ENCODE measurements around the gene ZNF70. TPM values are rescaled to one million over a fixed set of nuclear protein-coding genes. Genes with fewer than 3 reads are reported as not detected.

The ZNF70 gene
- polyA plus RNA-seq, 1 of the 3 experiments (the other 2 are of a cell fraction) = 0.77 TPM

DNA sequence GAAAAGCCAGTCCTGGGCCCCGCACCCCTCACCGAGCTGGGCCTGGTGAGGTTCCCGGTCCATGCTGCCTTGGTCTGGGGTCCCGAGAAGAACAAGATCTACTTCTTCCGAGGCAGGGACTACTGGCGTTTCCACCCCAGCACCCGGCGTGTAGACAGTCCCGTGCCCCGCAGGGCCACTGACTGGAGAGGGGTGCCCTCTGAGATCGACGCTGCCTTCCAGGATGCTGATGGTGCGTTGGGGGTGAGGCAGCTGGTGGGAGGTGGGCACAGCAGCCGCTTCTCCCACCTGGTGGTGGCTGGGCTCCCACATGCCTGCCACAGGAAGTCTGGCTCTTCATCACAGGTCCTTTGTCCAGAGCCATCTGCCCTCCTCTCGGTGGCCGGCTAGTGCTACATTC, 31.3 kb upstream of the ZNF70 start:
- ChIA-PET POLR2A (no interaction called here), CTCF (interaction anchor here (0.6 kb wide), 1 partner anchor 67 kb away, joined by 3 read pairs; no protein-coding TSS in a partner anchor)
- no peak overlapping the region for H3K9ac ChIP-seq
- H3K36me3 ChIP-seq (replicated peaks in 1 of 2; ENCODE audit: control insufficient read depth in 1 of 2, insufficient read depth in 2 of 2, low read length in 1 of 2) = peaks cover 0 to 3% of the 10 kb centered on the region in 2 experiments
- peaks cover 4% of the 10 kb centered on the region for H3F3A ChIP-seq (replicated peaks; ENCODE audit: insufficient read depth)
- no peak overlapping the region for H3K27ac ChIP-seq (ENCODE audit: low read depth in 2 of 2, low read length in 1 of 2)
- no peak overlapping the region for H3K4me2 ChIP-seq
- H3K27me3 ChIP-seq (ENCODE audit: insufficient read depth) = no peaks in the 10 kb centered on the region
- H2AFZ ChIP-seq (ENCODE audit: low read depth) = no peak overlapping the region
- no peaks in the 10 kb centered on the region for H3K79me2 ChIP-seq (ENCODE audit: insufficient read depth)
- H3K4me1 ChIP-seq (ENCODE audit: control insufficient read depth in 1 of 2, insufficient read depth in 2 of 2, low read depth in 1 of 2, low read length in 1 of 2) = peaks cover 0 to 25% of the 10 kb centered on the region in 2 experiments; a peak in 1 of 4 replicates
- no peaks in the 10 kb centered on the region for H4K20me1 ChIP-seq (ENCODE audit: insufficient read depth)
- DNase-seq = no peak
- no peaks in the 10 kb centered on the region for H3K9me3 ChIP-seq
- 92% methylated on average over 10 of the region's 16 CpGs for WGBS (ENCODE audit: low lambda C conversion rate)
- TF ChIP-seq JUND (IDR thresholded peaks at IDR 0.05) (no peak), GATA2 (CRISPR knock-in tag; IDR thresholded peaks at IDR 0.05) (no peak), SMC3 (IDR thresholded peaks at IDR 0.05; ENCODE audit: low read depth, low read length) (no peak), YY1 (IDR thresholded peaks at IDR 0.05; ENCODE audit: low read depth) (no peak), RCOR1 (IDR thresholded peaks at IDR 0.05; ENCODE audit: low read length) (no peak), EP300 (IDR thresholded peaks at IDR 0.05; ENCODE audit: borderline replicate concordance in 1 of 2, low read depth in 1 of 2, low read length in 1 of 2) (no peak), ELF1 (IDR thresholded peaks at IDR 0.05) (no peak)
- TF ChIP-seq, protein P1, sequence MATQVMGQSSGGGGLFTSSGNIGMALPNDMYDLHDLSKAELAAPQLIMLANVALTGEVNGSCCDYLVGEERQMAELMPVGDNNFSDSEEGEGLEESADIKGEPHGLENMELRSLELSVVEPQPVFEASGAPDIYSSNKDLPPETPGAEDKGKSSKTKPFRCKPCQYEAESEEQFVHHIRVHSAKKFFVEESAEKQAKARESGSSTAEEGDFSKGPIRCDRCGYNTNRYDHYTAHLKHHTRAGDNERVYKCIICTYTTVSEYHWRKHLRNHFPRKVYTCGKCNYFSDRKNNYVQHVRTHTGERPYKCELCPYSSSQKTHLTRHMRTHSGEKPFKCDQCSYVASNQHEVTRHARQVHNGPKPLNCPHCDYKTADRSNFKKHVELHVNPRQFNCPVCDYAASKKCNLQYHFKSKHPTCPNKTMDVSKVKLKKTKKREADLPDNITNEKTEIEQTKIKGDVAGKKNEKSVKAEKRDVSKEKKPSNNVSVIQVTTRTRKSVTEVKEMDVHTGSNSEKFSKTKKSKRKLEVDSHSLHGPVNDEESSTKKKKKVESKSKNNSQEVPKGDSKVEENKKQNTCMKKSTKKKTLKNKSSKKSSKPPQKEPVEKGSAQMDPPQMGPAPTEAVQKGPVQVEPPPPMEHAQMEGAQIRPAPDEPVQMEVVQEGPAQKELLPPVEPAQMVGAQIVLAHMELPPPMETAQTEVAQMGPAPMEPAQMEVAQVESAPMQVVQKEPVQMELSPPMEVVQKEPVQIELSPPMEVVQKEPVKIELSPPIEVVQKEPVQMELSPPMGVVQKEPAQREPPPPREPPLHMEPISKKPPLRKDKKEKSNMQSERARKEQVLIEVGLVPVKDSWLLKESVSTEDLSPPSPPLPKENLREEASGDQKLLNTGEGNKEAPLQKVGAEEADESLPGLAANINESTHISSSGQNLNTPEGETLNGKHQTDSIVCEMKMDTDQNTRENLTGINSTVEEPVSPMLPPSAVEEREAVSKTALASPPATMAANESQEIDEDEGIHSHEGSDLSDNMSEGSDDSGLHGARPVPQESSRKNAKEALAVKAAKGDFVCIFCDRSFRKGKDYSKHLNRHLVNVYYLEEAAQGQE (IDR thresholded peaks at IDR 0.05; ENCODE audit: low read depth, low read length) = no peak
- TF ChIP-seq, protein P2, sequence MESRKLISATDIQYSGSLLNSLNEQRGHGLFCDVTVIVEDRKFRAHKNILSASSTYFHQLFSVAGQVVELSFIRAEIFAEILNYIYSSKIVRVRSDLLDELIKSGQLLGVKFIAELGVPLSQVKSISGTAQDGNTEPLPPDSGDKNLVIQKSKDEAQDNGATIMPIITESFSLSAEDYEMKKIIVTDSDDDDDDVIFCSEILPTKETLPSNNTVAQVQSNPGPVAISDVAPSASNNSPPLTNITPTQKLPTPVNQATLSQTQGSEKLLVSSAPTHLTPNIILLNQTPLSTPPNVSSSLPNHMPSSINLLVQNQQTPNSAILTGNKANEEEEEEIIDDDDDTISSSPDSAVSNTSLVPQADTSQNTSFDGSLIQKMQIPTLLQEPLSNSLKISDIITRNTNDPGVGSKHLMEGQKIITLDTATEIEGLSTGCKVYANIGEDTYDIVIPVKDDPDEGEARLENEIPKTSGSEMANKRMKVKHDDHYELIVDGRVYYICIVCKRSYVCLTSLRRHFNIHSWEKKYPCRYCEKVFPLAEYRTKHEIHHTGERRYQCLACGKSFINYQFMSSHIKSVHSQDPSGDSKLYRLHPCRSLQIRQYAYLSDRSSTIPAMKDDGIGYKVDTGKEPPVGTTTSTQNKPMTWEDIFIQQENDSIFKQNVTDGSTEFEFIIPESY (IDR thresholded peaks at IDR 0.05; ENCODE audit: borderline replicate concordance, low read depth) = no peak
- no peaks in the 10 kb centered on the region for H3K9me2 ChIP-seq
- no peak overlapping the region for H3K4me3 ChIP-seq (ENCODE audit: low read depth in 2 of 2, low read length in 1 of 2)

DNA sequence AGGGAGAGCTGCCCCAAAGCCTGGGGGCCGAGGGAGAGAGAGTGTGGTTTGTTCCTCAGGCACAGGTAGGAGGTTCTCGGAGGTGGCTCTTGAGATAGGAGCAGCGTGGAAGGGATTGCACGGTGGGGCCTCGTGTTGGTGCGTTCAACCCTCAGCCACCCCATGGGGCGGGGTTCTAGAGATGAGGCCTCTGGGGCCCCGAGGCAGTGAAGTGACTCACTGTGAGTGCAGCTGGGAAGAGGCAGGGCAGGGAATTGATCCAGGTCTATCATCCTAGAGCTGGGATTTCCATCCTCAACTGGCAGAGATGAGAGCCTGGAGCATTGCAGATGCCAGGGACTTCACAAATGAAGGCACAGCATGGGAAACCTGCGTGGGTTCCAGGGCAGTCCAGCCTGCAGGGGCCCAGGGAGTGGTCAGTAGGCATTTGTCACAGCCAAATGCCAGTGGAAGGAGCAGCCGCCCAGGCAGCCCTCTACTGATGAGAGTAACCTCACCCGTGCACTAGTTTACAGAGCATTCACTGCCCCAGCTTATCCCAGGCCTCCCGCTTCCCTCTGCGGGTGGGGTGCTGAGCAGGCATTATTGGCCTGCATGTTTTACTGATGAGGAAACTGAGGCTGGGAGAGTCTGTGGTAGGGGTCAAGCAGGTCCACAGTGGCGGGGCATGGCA, 30.7 kb upstream of the ZNF70 start:
- ChIA-PET CTCF (interaction anchor here (2.7 kb wide), 1 partner anchor 68 kb away, joined by 10 read pairs; no protein-coding TSS in a partner anchor), POLR2A (no interaction called here)
- no peak overlapping the region for H2AFZ ChIP-seq (ENCODE audit: low read depth)
- H3K9me2 ChIP-seq = no peaks in the 10 kb centered on the region
- H3F3A ChIP-seq (replicated peaks; ENCODE audit: insufficient read depth) = peaks cover 4% of the 10 kb centered on the region
- H3K36me3 ChIP-seq (replicated peaks in 1 of 2; ENCODE audit: control insufficient read depth in 1 of 2, insufficient read depth in 2 of 2, low read length in 1 of 2) = peaks cover 0 to 3% of the 10 kb centered on the region in 2 experiments
- H4K20me1 ChIP-seq (ENCODE audit: insufficient read depth) = no peaks in the 10 kb centered on the region
- peaks cover 0 to 25% of the 10 kb centered on the region in 2 experiments; a peak in 1 of 4 replicates for H3K4me1 ChIP-seq (ENCODE audit: control insufficient read depth in 1 of 2, insufficient read depth in 2 of 2, low read depth in 1 of 2, low read length in 1 of 2)
- H3K79me2 ChIP-seq (ENCODE audit: insufficient read depth) = no peaks in the 10 kb centered on the region
- H3K9ac ChIP-seq = no peak overlapping the region
- H3K9me3 ChIP-seq = no peaks in the 10 kb centered on the region
- WGBS (ENCODE audit: low lambda C conversion rate) = 65% methylated on average over 11 of the region's 14 CpGs
- H3K27me3 ChIP-seq (ENCODE audit: insufficient read depth) = no peaks in the 10 kb centered on the region
- H3K27ac ChIP-seq (ENCODE audit: low read depth in 2 of 2, low read length in 1 of 2) = no peak overlapping the region
- no peak overlapping the region for H3K4me2 ChIP-seq
- H3K4me3 ChIP-seq (ENCODE audit: low read depth in 2 of 2, low read length in 1 of 2) = no peak overlapping the region
- DNase-seq = no peak
- no peak for TF ChIP-seq GABPA (IDR thresholded peaks at IDR 0.05; ENCODE audit: low read depth)
- TF ChIP-seq USF1 (IDR thresholded peaks at IDR 0.05; ENCODE audit: borderline replicate concordance, low read depth) = no peak
- TF ChIP-seq NFIC (IDR thresholded peaks at IDR 0.05; ENCODE audit: borderline replicate concordance) = no peak
- TF ChIP-seq, protein P1 (IDR thresholded peaks at IDR 0.05; ENCODE audit: low read depth, low read length) = no peak
- TF ChIP-seq SIN3A (IDR thresholded peaks at IDR 0.05; ENCODE audit: borderline replicate concordance, low read depth, low read length) = no peak
- TF ChIP-seq MXI1 (IDR thresholded peaks at IDR 0.05; ENCODE audit: low read depth, low read length) = no peak
- no peak for TF ChIP-seq RFX5 (IDR thresholded peaks at IDR 0.05; ENCODE audit: low read length)
- TF ChIP-seq, protein P3, sequence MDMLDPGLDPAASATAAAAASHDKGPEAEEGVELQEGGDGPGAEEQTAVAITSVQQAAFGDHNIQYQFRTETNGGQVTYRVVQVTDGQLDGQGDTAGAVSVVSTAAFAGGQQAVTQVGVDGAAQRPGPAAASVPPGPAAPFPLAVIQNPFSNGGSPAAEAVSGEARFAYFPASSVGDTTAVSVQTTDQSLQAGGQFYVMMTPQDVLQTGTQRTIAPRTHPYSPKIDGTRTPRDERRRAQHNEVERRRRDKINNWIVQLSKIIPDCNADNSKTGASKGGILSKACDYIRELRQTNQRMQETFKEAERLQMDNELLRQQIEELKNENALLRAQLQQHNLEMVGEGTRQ (IDR thresholded peaks at IDR 0.05; ENCODE audit: borderline replicate concordance, low read depth, low read length) = no peak
